ENCODE measurements around the gene KCTD4. TPM values are rescaled to one million over a fixed set of nuclear protein-coding genes. Genes with fewer than 3 reads are reported as not detected.

Gene KCTD4
- total RNA-seq, 1 experiment from 2014 or later = 0.79 TPM

DNA sequence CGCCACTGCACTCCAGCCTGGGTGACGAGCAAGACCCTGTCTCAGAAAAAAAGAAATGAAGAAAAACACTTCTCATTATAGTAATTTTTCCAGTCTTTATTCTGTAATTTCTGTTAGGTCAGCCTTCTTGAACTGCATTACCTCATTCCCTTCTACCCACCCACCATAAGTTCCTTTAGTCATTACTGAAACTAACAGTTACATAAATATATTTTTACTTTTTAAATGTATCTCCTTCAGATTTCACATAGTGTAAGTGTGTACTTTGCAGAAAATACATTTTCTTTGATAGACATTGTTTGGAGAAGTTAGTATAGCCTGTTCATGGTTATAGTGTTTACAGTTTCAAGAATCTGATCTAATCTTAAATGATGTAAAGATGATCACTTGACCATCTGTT lies 31.7 kb upstream of the KCTD4 start:
- Mint-ChIP-seq H3K27me3 (ENCODE audit: insufficient read depth, unreplicated experiment) (no peaks in the 10 kb centered on the region), H3K27ac (ENCODE audit: low read depth, unreplicated experiment) (no peak overlapping the region), H3K4me3 (ENCODE audit: unreplicated experiment) (no peak overlapping the region), H3K9me3 (ENCODE audit: unreplicated experiment) (no peaks in the 10 kb centered on the region), H3K36me3 (ENCODE audit: insufficient read depth, unreplicated experiment) (peaks cover 6% of the 10 kb centered on the region), H3K4me1 (ENCODE audit: insufficient read depth, unreplicated experiment) (peaks cover 21% of the 10 kb centered on the region)
- CTCF ChIA-PET = no interaction called here
- POLR2A ChIA-PET = interaction anchor here (0.8 kb wide), 1 partner anchor 38 kb away, joined by 3 read pairs; no protein-coding TSS in a partner anchor
- intact Hi-C loops (cut with micrococcal nuclease) = no loop called here
- TF ChIP-seq, protein P1, sequence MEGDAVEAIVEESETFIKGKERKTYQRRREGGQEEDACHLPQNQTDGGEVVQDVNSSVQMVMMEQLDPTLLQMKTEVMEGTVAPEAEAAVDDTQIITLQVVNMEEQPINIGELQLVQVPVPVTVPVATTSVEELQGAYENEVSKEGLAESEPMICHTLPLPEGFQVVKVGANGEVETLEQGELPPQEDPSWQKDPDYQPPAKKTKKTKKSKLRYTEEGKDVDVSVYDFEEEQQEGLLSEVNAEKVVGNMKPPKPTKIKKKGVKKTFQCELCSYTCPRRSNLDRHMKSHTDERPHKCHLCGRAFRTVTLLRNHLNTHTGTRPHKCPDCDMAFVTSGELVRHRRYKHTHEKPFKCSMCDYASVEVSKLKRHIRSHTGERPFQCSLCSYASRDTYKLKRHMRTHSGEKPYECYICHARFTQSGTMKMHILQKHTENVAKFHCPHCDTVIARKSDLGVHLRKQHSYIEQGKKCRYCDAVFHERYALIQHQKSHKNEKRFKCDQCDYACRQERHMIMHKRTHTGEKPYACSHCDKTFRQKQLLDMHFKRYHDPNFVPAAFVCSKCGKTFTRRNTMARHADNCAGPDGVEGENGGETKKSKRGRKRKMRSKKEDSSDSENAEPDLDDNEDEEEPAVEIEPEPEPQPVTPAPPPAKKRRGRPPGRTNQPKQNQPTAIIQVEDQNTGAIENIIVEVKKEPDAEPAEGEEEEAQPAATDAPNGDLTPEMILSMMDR (IDR thresholded peaks at IDR 0.05; ENCODE audit: unreplicated experiment) = no peak
- BruUV-seq (replicated peaks) = no TSS peak
- DNase-seq (ENCODE audit: unreplicated experiment) = no peak

DNA sequence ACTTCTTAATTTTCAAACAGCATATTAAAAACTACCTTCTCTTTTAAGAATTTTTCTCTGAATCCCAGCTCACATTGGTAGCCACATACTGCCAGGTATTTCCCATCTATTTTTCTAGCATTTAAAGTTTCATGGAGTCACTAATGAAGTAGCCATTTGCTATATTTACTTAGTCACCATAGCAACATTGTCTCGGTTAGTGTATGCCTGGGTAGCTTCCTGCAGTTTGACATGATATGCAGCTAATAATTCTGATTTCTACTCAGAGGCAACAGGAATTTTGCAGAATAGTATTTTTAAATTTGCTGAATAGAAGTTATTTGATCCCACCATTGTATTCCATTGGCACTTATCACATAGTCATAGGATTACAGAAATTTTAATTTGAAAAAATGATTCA lies 30.9 kb upstream of the KCTD4 start:
- BruUV-seq (replicated peaks) = no TSS peak
- H3K4me1 Mint-ChIP-seq (ENCODE audit: insufficient read depth, unreplicated experiment) = peaks cover 20% of the 10 kb centered on the region
- intact Hi-C loops (cut with micrococcal nuclease) = no loop called here
- POLR2A ChIA-PET = interaction anchor here (1.8 to 2.0 kb wide), 2 partner anchors 12 to 25 kb away, joined by 7 to 10 read pairs; no protein-coding TSS in a partner anchor
- no peaks in the 10 kb centered on the region for H3K9me3 Mint-ChIP-seq (ENCODE audit: unreplicated experiment)
- DNase-seq (ENCODE audit: unreplicated experiment) = no peak
- CTCF ChIA-PET = interaction anchor here (0.6 to 1.1 kb wide), 3 partner anchors 25 to 62 kb away, joined by 3 to 5 read pairs (median 4); no protein-coding TSS in a partner anchor
- H3K36me3 Mint-ChIP-seq (ENCODE audit: insufficient read depth, unreplicated experiment) = peaks cover 6% of the 10 kb centered on the region
- TF ChIP-seq, protein P1 (IDR thresholded peaks at IDR 0.05; ENCODE audit: unreplicated experiment) = no peak
- H3K27ac Mint-ChIP-seq (ENCODE audit: low read depth, unreplicated experiment) = no peak overlapping the region
- no peak overlapping the region for H3K4me3 Mint-ChIP-seq (ENCODE audit: unreplicated experiment)
- H3K27me3 Mint-ChIP-seq (ENCODE audit: insufficient read depth, unreplicated experiment) = no peaks in the 10 kb centered on the region

DNA sequence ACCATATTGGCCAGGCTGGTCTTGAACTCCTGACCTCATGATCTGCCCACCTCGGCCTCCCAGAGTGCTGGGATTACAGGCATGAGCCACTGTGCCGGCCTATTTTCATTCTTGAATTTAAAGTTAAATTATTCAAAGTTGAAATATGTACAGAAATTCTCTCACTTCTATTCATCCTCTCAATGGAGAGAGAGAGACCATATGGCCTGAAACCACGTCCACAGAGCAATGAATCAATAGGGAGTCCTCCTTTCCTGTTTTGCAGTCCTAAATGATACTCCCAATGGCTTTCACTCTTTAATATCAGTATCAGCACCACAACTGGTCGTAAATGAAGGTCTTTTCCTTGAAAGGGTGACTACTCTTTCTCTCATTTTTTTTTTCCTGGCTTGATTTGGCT lies 30.5 kb upstream of the KCTD4 start:
- peaks cover 6% of the 10 kb centered on the region for H3K36me3 Mint-ChIP-seq (ENCODE audit: insufficient read depth, unreplicated experiment)
- H3K4me1 Mint-ChIP-seq (ENCODE audit: insufficient read depth, unreplicated experiment) = peaks cover 16% of the 10 kb centered on the region
- H3K27me3 Mint-ChIP-seq (ENCODE audit: insufficient read depth, unreplicated experiment) = no peaks in the 10 kb centered on the region
- no peak for DNase-seq (ENCODE audit: unreplicated experiment)
- no peaks in the 10 kb centered on the region for H3K9me3 Mint-ChIP-seq (ENCODE audit: unreplicated experiment)
- no TSS peak for BruUV-seq (replicated peaks)
- CTCF ChIA-PET = interaction anchor here (0.6 to 1.1 kb wide), 3 partner anchors 24 to 62 kb away, joined by 3 to 5 read pairs (median 4); no protein-coding TSS in a partner anchor
- TF ChIP-seq, protein P1 (IDR thresholded peaks at IDR 0.05; ENCODE audit: unreplicated experiment) = no peak
- POLR2A ChIA-PET = interaction anchor here (1.0 to 2.0 kb wide), 3 partner anchors 12 to 37 kb away, joined by 3 to 10 read pairs (median 7); no protein-coding TSS in a partner anchor
- H3K27ac Mint-ChIP-seq (ENCODE audit: low read depth, unreplicated experiment) = no peak overlapping the region
- intact Hi-C loops (cut with micrococcal nuclease) = no loop called here
- H3K4me3 Mint-ChIP-seq (ENCODE audit: unreplicated experiment) = no peak overlapping the region

DNA sequence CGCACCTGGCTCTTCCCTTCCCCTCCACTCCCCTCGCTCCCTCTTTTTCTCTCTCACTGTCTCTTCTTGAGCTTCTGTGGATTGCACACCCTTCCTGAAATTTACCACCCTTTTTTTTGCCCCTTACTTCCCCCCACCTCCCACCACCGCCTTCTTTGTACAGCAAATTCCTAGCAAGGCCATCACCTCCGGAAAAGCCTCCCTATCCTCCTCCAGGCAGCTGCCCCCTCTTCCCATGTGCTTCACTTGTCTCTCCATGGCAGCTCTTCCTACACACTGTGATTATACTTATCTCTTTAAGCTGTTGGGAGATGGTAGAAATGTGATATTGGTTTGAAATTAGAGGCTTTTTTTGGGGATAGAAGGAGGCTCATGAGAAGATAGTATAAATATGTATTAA lies 28.3 kb upstream of the KCTD4 start:
- DNase-seq (ENCODE audit: unreplicated experiment) = no peak
- H3K4me1 Mint-ChIP-seq (ENCODE audit: insufficient read depth, unreplicated experiment) = peaks cover 14% of the 10 kb centered on the region
- no peaks in the 10 kb centered on the region for H3K9me3 Mint-ChIP-seq (ENCODE audit: unreplicated experiment)
- intact Hi-C loops (cut with micrococcal nuclease) = no loop called here
- no peak overlapping the region for H3K4me3 Mint-ChIP-seq (ENCODE audit: unreplicated experiment)
- no peak overlapping the region for H3K27ac Mint-ChIP-seq (ENCODE audit: low read depth, unreplicated experiment)
- CTCF ChIA-PET = interaction anchor here (0.6 to 1.2 kb wide), 3 partner anchors 11 to 916 kb away, joined by 3 to 4 read pairs (median 3); no protein-coding TSS in a partner anchor
- TF ChIP-seq, protein P1 (IDR thresholded peaks at IDR 0.05; ENCODE audit: unreplicated experiment) = no peak
- POLR2A ChIA-PET = interaction anchor here (0.7 to 4.1 kb wide), 5 partner anchors 9 to 25 kb away, joined by 3 to 21 read pairs (median 3); no protein-coding TSS in a partner anchor
- no peaks in the 10 kb centered on the region for H3K27me3 Mint-ChIP-seq (ENCODE audit: insufficient read depth, unreplicated experiment)
- BruUV-seq (replicated peaks) = no TSS peak
- peaks cover 6% of the 10 kb centered on the region for H3K36me3 Mint-ChIP-seq (ENCODE audit: insufficient read depth, unreplicated experiment)

Measured in MCF 10A (cell line).